ENCODE results near the gene TTLL13.

- TF ChIP-seq CTCF (IDR thresholded peaks at IDR 0.05) (no peak), POLR2A (IDR thresholded peaks at IDR 0.05) (no peak)
These were observed 47.7 kb downstream of the TTLL13 start for GRCh38 chr15:90297021-90297420.

Data from body of pancreas (tissue), 4 donors.